KBM-7 (cell line): ENCODE data around the gene STXBP6.

Experiments used
- DNase-seq: peaks from one replicate; pipeline ENCODE4 v3.0.0-alpha.2; 2015
- in situ Hi-C: fragments of 300-500 bp; cut with MboI; formaldehyde crosslinking; loops from 2 replicates; pipeline ENCODE4 v1.14.3; 2020; ENCODE audit warnings: low sequenced_read_pairs, low pct_unique_long_range_greater_than_20kb, mixed read lengths

The STXBP6 gene

DNA sequence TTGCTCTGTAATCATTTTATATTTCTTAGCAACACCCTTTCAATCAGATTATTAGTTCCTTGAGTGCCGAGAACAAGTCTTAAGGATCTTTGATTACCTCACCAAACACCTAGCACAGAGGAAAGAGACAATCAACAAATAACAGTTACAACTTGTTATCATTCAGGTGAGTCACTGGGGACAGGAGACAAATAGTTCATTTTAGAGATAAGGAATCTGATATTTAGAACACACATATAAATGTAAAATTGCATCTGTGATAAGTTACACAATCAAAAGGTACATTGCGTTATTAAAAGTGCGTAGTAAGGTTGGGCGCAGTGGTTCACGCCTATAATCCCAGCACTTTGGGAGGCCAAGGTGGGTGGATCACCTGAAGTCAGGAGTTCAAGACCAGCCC, 5.1 kb upstream of the STXBP6 start:
- DNase-seq, result no peak
- in situ Hi-C loops, result no loop called here

DNA sequence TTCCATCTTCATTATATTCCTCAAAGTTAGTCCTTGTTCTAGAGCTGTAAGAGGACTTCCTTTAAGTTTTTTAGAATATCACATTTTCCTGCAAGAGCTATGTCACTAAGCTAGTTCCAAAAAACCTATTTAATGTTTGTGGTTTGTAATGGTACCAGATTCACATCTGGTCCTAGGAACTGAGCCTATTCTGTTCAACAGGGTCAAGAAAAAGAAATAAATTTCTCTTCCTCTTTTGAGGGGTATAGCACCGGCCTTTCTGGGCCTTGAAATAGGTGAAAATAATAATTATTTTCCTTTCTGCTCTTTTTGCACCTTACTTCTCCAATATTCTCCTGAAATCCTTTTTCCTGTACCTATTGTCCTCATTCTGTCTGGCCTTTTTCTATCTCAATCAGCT, 3.6 kb upstream of the STXBP6 start:
- DNase-seq, result no peak
- in situ Hi-C loops, result no loop called here

DNA sequence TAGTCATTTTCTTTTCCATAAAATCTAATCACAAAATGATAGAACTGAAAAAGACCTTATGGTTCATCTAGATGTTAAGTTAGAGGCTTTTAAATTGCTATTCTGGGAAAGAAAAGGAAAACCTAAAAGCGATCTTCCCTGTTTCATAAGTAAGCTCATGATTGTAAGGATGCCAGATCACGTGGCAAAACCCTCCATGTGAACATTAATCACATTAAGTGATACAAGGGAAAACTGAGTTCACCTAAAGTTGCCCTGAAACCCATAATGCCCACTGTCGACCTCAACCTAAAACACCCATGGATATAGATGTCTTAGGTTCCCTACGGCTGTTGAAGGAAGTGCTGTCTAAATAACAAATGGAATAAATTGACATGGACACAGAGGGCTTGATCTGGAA, 3.0 kb upstream of the STXBP6 start:
- DNase-seq, result no peak
- in situ Hi-C loops, result no loop called here

DNA sequence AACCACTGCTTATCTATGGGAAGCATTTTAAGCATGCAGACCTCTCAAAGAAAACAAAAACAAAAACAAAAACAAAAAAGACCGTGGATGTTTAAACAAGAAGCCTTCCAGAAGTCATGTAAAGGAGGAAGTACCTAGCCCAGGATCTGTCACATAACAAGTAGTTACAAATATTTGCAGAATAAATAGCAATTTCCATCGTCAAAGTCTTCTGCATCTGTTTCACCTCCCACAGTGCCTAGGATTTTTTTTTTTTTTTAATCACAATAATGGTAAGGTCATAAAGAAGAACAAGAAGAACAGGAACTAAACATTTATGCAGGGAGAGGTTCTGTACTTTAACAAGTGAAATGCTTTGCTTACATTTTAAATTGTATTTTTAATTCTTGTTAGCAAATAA, 2.4 kb upstream of the STXBP6 start:
- in situ Hi-C loops, result no loop called here
- DNase-seq, result no peak

DNA sequence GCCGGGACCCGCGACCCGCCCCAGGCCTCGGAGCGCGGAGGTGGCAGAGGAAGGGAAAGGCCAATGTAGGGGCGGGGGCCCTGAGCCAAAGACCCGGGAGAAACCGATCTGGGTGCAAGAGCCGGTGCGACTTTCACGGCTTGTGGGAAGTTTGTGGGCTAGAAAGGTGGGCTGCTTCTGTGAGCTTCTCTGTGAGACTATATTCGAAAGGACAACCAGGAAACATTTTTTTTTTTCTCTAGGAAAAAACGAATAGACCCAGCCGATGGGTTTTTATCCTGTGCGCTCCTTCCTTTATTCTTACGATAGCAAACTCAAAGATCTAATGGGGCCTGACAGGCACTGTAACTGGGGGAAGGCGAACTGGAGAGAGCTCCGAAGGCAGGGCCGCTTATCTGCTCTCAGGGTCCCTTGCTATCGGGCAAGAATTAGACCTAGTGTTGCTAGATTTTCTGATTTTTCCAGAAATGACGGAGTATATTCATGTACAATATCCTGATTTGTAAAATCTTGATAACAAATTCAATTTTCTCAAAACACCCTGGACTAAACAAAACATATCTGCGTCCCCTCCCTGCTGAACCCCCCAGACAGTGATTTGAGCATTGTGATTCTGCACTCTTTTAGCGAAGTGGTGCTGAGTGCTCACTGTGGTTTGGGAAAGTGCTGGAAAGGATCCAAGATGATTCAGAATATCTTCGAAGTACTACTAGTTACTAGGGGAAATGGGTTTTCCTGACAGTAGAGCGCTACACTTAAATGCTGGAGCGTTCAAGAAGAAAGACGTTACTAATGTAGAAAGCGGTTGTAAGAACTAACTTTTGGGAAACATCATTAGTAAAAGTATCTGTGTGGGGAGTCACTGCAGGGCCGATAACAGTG, 563 bp upstream of the STXBP6 start:
- no peak for DNase-seq
- in situ Hi-C loops, result no loop called here

DNA sequence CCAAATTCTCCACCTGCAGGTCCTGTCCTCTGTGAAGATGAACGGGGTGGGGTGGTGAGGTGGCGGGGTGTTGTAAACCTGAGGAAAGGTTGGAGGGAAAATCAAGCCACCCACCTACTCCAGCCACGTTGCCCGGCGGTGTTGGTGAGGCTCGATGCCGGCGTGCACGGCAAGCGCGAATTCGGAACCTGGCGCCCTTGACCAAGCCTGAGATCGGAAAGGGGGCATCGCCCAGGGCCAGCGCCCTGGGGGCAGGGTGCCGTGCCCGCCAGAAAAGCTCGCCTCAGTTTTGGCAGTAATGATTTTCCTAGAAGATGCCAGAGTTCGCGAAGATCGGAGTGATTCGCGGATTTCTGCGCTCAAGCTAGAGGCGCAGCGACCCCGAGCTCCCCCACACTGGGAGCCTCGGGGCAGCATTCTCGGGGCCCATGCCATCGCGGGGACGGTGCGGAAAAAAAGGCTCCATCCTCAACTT, 817 bp downstream of the STXBP6 start:
- DNase-seq, result no peak
- in situ Hi-C loops, result no loop called here

DNA sequence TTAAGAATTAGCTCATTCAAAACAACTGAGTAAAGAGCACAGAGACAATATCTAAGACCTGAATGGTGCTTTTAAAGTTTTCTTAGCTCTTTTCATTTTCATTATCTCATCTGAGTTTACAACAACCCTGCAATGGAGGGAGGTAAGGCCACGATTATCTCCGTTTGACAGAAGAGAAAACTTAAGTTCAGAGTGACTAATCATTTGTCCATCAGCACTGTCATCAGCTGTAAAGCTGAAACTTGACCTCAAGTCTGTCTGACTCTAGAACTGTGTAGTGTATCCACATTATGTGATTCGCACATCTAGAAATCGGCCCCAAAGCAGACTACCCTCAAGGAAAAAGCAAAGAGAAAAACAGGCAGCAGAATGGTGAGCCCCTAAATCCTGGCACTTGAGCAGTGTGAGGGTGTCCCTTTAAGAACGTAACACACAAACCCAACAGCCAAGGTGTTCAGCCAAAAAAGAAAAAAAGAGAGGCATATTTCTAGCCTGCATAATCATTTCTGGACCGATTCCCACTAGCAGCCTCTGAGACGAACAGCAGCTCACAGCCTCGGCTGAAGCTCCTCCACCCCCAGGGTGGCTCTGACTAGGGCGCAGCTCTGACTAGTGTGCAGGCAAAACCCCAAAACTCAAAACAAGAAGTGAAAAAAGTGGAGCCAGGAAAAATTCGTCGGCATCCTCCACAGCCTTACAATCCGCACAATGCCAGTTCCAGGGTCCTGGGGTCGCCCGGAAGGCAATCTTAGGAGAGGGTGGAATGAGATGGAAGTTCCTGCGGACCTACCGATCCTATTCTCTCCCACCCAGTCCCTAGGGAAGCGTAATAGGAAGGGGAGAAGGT, 1.6 kb downstream of the STXBP6 start:
- no peak for DNase-seq
- in situ Hi-C loops, result no loop called here

DNA sequence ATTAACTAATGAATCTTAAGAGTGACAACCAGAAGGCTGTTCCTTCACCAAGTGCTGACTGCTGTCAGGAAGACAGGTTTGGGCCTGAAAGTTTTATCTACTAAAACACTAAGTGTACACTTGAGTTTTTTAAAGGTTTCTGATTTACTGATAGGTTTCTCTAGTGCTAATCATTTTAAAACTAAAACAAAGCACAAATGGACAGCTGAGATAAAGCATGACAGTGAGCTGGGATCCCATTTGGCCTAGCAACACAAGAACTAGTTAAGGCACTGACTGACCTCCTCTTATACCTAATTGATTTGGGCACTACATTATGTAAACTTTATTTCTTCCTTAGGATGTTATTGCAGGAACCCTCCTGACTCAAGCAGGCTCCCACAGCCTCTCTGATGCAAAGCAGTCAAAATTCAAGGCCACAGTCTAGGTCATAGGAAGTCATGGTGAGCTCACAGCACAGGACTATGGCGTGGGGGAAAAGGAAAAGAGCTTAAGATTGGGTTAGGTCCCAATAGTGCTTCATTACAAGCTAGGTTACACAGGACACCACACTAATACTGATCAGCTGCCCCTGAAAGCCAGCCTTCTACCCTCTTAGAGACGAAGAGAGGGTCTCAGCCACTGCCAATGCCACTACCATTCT, 3.5 kb downstream of the STXBP6 start:
- in situ Hi-C loops, result no loop called here
- no peak for DNase-seq

DNA sequence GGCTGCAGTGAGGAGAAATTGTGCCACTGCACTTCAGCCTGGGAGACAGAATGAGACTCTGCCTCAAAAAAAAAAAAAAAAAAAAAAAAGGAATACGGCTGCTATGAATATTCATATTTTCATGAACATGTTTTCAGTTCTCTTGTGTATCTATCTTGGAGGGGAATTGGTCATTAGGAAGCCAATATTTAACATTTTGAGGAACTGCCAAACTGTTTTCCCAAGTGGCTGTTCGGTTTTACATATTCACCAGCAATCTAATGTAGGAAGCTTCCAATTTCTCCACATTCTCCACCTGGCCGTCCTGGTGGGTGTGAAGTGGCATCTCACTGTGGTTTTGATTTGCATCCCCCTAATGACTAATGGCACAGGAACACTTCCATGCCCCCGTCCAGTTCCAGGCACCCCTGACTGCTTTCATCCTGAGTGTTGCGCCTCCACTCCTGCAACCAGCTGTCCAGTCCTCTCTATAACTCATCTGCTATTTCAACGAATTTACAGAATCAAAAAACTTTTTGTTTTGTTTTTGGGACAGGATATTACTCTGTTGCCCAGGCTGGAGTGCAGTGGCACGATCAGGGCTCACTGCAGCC, 5.7 kb downstream of the STXBP6 start:
- in situ Hi-C loops, result no loop called here
- no peak for DNase-seq

DNA sequence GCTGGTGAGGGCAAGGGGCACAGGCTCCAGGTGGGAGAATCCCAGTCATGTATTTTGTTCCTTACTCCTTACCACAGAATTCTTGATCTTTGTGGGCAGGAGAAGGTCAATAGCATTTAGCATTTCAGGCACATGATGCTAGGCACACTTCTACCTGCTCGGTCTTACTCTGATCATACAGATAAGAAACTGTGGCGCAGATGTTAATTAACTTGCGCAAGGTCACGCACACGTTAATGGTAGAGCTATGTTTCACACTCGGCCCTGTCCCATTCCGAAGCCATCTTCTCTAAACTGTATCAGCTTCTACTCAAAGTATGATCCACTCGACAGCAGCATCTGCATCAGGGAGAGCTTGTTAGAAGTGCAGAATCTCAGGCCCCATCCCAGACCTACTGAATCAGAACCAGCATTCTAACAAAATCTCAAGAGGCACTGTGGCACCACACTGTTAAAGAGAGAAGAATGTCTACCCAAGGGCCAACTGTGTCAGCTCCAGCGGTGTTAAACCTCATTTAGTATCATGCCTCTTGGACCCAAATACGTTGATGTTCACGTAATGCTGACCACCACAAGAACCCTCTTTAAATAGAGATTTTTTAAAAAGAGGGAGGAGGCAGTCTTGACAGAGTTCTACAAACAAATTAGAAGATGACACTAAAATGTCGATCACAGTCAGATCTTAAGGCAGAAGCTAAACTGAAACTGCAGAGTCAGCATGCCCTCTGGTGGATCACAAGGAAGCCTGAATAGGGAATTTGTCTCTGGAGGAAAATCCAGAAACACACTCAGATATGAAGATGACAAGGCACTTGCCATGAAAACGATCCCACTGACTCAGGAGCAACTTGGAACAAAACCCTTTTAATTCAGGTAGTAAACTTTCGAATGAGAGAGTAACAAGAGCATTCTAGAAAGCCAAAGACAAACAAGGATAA, 7.3 kb downstream of the STXBP6 start:
- in situ Hi-C loops, result no loop called here
- no peak for DNase-seq

DNA sequence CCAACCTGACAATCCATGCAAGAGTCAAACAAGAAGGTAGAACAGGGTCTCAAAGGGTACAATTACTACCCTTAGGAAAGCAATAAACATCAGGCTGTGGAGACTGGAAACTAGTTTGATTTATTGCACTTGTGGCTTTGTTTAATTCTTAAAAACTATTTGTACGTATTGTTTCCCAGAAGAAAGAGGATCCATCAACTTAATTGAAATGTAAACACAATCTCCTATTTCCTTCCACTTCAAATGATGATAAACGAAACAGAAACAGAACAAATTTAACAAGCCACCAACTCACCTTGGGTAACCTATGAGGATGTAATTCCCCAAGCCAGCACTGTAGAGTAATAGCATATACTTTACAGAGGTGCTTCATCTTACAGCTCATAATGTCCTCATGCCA, 8.0 kb downstream of the STXBP6 start:
- in situ Hi-C loops, result no loop called here
- DNase-seq, result no peak

DNA sequence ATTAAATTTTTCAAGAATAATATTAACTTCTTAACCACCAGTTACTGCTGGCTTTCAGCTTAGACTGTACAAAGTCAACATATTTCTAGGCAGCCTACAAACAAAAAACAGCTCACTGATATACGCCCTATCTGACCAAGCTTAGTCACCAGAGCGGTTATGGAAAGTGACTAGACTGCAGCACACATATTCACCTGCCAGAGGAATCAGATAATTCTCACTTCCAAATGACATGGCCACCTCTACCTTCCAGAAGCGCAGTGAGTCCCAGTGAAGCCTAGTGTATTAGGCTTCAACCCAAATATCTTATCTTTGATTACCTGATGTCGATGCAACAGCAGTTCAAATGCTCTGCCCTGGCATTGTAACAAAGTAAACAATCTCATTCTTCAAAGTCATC, 8.5 kb downstream of the STXBP6 start:
- in situ Hi-C loops, result no loop called here
- no peak for DNase-seq

DNA sequence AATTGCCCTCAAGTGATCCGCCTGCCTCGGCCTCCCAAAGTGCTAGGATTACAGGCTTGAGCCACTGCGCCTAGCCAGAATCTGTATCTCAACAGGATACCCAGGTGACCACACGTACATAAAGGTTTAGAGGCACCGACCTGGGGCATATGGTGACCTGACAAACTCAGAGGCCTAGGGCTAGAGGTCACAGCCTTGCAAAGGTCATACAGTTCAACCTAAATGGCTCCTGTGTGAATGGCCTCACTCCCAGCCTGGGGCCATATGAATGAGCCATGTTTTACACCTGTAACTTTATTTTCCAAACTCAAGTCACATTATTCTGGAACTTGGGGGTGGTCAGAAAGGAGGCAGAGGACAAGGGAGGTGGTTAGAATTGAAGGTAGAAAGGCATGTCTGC, 10.0 kb downstream of the STXBP6 start:
- no peak for DNase-seq
- in situ Hi-C loops, result no loop called here

DNA sequence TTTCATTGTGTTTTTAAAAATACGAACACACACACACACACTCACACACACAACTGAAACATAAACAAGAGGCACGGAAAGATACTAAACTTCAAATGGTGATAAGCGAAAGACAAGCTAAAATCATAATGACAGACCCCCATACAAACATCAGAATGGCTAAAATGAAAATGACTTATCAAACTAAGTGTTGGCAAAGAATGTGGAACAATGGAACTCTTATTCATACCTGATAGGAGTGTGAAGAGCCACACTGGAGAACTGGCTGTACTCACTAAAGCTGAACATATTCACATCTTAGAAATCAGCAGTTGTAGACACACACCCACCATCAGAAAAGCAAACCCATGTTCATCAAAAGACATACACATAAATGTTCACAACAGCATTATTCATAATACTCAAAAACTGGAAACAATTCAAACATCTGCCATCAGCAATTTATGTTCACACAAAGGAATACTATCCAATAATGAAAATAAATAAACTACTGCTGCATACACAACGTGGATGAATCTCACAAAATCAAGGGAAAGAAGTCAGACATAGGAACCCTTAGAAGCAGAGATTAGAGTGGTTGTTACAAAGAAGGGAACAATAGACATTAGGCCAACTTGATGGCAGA, 11.8 kb downstream of the STXBP6 start:
- in situ Hi-C loops, result no loop called here
- no peak for DNase-seq

DNA sequence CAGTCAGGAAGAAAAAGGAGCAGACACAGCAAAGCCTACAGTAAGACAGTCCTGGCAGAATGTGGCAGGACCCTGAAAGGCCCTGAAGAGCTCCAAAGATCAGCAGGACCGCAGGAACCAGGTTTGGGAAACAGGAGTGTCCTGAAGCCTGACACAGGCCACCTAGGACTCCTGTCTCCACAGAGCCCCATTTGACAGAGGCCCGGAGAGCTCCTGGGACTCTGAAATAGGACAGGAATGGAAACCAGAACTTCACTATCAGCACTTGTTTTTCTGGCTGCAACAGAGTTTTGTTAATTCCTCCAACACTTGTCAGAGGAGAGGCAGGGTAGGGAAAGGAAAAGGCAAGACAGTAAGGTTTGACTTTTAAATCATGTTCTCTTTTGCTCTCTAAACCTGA, 12.9 kb downstream of the STXBP6 start:
- in situ Hi-C loops, result no loop called here
- DNase-seq, result no peak

DNA sequence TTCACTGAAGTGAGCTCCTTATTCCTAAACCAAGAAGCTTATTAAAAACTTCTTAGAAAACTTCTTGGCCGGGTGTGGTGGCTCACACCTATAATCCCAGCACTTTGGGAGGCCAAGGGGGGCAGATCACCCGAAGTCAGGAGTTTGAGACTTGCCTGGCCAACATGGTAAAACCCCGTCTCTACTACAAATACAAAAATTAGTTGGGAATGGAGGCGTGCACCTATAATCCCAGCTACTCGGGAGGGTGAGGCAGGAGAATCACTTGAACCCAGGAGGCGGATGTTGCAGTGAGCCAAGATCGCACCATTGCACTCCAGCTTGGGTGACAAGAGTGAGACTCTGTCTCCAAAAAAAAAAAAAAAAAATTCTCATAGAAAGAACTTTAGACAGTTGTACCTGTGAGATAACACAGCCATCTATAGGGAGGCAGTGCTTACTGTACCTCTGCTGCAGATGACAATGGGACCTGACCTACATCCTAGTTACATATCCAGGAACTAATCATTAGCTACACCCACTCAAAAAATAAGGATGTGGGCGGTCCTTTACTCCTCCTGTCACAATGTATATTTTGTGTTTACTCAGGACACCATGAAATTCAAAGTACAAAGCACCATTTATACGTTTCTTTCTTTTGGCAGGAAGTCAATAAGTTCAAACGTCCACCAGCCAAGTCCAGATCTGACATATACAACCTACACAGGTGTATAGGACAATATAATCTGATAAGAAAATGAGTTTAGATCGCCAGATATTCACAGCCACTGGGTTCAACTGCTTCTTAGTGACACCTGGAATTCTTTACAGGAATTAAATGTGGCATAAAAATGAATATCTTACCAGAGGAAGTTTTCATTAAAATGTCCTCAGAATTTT, 14.9 kb downstream of the STXBP6 start:
- no peak for DNase-seq

DNA sequence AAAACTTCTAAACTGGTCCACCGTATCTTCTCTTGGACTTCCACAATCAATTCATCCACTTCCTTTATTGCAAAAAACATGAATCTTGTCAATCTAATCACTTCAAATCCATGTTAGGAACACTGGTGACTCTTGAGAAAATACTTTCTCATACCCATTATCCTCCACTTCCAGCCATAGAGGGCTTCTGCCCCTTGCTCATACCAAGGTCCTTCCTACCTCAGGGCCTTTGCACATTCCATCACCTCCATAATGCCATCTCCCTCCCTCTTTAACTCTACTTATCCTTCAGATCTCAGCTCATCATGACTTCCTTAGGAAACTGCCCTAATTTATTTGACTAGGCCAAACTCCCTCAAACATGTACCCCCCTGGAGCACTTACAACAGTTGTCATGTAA, 16.6 kb downstream of the STXBP6 start:
- DNase-seq, result no peak
- in situ Hi-C loops, result no loop called here

More for the DNA sequence above, 14.9 kb downstream of the STXBP6 start:
- in situ Hi-C loops, result no loop called here
